IPS-18c (cell line): ENCODE results near the gene RPL21.

Experiments
- H3K4me3 ChIP-seq: 2 replicates; pipeline ENCODE4 v1.7.0; 2013; ENCODE audit warnings: low read depth, mild to moderate bottlenecking, low read length, moderate library complexity; ENCODE audit not compliant: insufficient read depth
- H3K9me3 ChIP-seq: one replicate; pipeline ENCODE4 v1.6.1; 2013; ENCODE audit warnings: mild to moderate bottlenecking, low read length, moderate library complexity; ENCODE audit not compliant: control insufficient read depth, insufficient read depth

The RPL21 gene

DNA sequence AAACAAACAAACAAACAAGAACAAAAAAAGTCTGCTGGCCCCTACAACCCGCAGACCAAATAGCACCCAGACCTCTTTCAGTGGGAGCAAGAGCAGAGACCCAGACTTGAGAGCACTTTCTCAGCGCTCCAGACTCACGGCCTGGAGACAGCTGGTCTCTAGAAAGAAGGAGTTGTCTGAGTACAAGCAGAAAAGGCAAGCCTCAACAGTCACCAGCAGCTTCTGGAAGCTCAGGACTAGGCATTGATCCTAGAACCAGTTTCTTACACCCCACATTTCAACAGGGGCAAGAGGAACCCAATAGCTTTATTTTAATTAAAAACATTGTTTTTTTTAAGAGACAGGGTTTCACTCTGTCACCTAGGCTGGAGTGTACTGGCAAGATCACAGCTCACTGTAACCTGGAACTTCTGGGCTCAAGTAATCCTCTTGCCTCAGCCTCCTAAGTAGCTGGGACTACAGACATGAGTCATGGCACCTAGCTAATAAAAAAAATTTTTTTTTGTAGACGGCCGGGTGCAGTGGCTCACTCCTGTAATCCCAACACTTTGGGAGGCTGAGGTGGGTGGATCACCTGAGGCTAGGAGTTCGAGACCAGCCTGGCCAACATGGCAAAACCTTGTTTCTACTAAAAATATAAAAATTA is 49.7 kb downstream of the RPL21 start:
- no peak overlapping the region for H3K4me3 ChIP-seq
- H3K9me3 ChIP-seq: no peaks in the 10 kb centered on the region

GRCh38 chr13:27302643-27303262 is 51.4 kb downstream of the RPL21 start:
- no peaks in the 10 kb centered on the region for H3K9me3 ChIP-seq
- no peak overlapping the region for H3K4me3 ChIP-seq

- H3K4me3 ChIP-seq: no peak overlapping the region
- no peaks in the 10 kb centered on the region for H3K9me3 ChIP-seq
Measured at GRCh38 chr13:27304099-27304498, 52.7 kb downstream of the RPL21 start.

DNA sequence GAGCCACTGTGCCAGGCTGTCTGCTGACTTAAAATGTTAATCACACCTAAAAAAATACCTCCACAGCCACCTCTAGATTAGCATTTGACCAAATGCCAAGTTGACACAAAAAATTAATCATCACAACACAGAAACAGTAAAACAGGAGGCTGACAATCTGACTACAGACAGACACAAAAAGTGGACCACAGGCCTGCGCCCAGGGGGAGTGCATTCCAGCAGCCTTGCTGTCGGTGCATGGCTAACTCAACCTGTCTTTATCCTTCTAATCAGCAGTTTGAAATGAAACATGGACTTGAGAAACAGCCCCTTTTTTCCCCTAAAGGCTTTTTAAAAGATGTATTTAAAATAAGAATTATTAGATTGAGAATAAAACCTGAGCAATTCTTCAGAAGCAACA is 53.3 kb downstream of the RPL21 start:
- no peaks in the 10 kb centered on the region for H3K9me3 ChIP-seq
- H3K4me3 ChIP-seq: no peak overlapping the region
